T-cell (primary cell): ENCODE measurements around the gene HACD1. TPM values are rescaled to one million over a fixed set of nuclear protein-coding genes. Genes with fewer than 3 reads are reported as not detected.
A peak's percentile ranks its signal among the peaks of the same experiment; 100 is the strongest.

Source experiments
- ATAC-seq, 4 experiments: fragments of 200-7000 bp in 3 of 4; fragments of 150-1000 bp in 1 of 4; cut with Tn5 transposase; replicated peaks in 1 of 4; 1 replicate in 3 of 4; 2 replicates in 1 of 4; pipeline ENCODE4 v1.10.0; 2021; ENCODE audit warnings: moderate library complexity in 3 of 4, mild to moderate bottlenecking in 2 of 4, moderate number of reproducible peaks in 1 of 4
- CTCF ChIA-PET, 2 donors: fragments of 300-600 bp; sonication (Branson Sonifier 250); formaldehyde crosslinking; loops; one replicate each; lab custom pipeline; 2022; ENCODE audit warnings: antibody characterized with exemption in 2 of 2; lab: Charles Lee
- POLR2A ChIA-PET, 2 donors: fragments of 300-600 bp; sonication (Branson Sonifier 250); formaldehyde crosslinking; loops; one replicate each; lab custom pipeline; 2022; ENCODE audit warnings: antibody characterized with exemption in 2 of 2; lab: Charles Lee
- DNase-seq, 35 experiments: peaks; one replicate each; pipeline versions ENCODE4 v3.0.0 to v3.0.0-alpha.2; 2013 to 2023
- H3K27ac ChIP-seq: one replicate; pipeline ENCODE4 v1.5.1; 2013; ENCODE audit warnings: low read length
- H3K27me3 ChIP-seq, 2 experiments: replicated peaks in 1 of 2; 1 replicate in 1 of 2; 2 replicates in 1 of 2; pipeline versions ENCODE4 v1.6.1 to v1.7.0; 2013; ENCODE audit warnings: low read length in 1 of 2, mixed read lengths in 1 of 2; ENCODE audit not compliant: control insufficient read depth in 2 of 2, insufficient read depth in 2 of 2; ENCODE audit errors: extremely low read depth in 1 of 2
- H3K36me3 ChIP-seq, 2 donors: 1 replicate in 1 of 2; 2 replicates in 1 of 2; pipeline versions ENCODE4 v1.6.1 to v1.7.0; 2013; ENCODE audit warnings: low read length in 1 of 2; ENCODE audit not compliant: control insufficient read depth in 2 of 2, insufficient read depth in 1 of 2; ENCODE audit errors: extremely low read depth in 1 of 2
- H3K4me1 ChIP-seq, 2 experiments: 1 replicate in 1 of 2; 2 replicates in 1 of 2; pipeline versions ENCODE4 v1.6.1 to v1.7.0; 2013; ENCODE audit warnings: low read length in 2 of 2, mixed read lengths in 1 of 2; ENCODE audit not compliant: insufficient read depth in 2 of 2, control insufficient read depth in 1 of 2; ENCODE audit errors: extremely low read depth in 1 of 2
- H3K4me3 ChIP-seq, 2 donors: 1 replicate in 1 of 2; 2 replicates in 1 of 2; pipeline versions ENCODE4 v1.5.1 to v1.7.0; 2013; ENCODE audit warnings: mild to moderate bottlenecking in 2 of 2, low read length in 1 of 2, moderate library complexity in 1 of 2; ENCODE audit not compliant: control insufficient read depth in 1 of 2; ENCODE audit errors: extremely low read depth in 1 of 2
- H3K9me3 ChIP-seq: 2 replicates; pipeline ENCODE4 v1.7.0; 2013
- H3K27ac Mint-ChIP-seq, 2 donors: one replicate each; pipeline ENCODE4 v1.8.0; 2020 to 2021; ENCODE audit warnings: mild to moderate bottlenecking in 2 of 2, mixed read lengths in 2 of 2
- H3K27me3 Mint-ChIP-seq, 2 donors: one replicate each; pipeline ENCODE4 v1.8.0; 2021 to 2022; ENCODE audit warnings: mixed read lengths in 2 of 2
- H3K36me3 Mint-ChIP-seq: one replicate; pipeline ENCODE4 v1.8.0; 2021; ENCODE audit warnings: mixed read lengths
- H3K4me1 Mint-ChIP-seq, 3 donors: one replicate each; pipeline ENCODE4 v1.8.0; 2020 to 2022; ENCODE audit warnings: mixed read lengths in 3 of 3, mild to moderate bottlenecking in 1 of 3
- H3K4me3 Mint-ChIP-seq, 3 donors: one replicate each; pipeline ENCODE4 v1.8.0; 2020 to 2022; ENCODE audit warnings: mild to moderate bottlenecking in 3 of 3, mixed read lengths in 3 of 3, moderate library complexity in 3 of 3
- H3K9me3 Mint-ChIP-seq, 3 donors: one replicate each; pipeline ENCODE4 v1.8.0; 2020 to 2022; ENCODE audit warnings: mixed read lengths in 3 of 3
- WGBS: methylation state at CpG from one replicate; pipeline ENCODE4 v1.1.5; 2013; ENCODE audit warnings: missing lambda C conversion rate; ENCODE audit not compliant: insufficient coverage; 5-methylcytosine and 5-hydroxymethylcytosine counted together
- total RNA-seq, 35 experiments: library from RNA in 6 of 35; stranded (reverse) in 6 of 35; fragments of 120-200 nt in 1 of 35; gene quantifications; one replicate each; pipeline versions ENCODE4 v1.2.1 to v1.2.4 and lab custom pipeline; 2013 to 2026

HACD1 gene
- total RNA-seq, 5 donors from 2014 or later (not counting 1 experiment from before 2014, with no cell fraction given) = 0.39 to 4.2 (median 1.3) TPM

- WGBS = no CpG with 5 or more reads among the region's 3 CpGs
- Mint-ChIP-seq H3K4me3 (peak overlapping the region; percentile 47 to 65 (median 63)), H3K9me3 (no peaks in the 10 kb centered on the region), H3K4me1 (peaks cover 76 to 86% (median 81%) of the 10 kb centered on the region in 3 donors), H3K27me3 (no peaks in the 10 kb centered on the region), H3K27ac (peak overlapping the region; percentile 59 to 73), H3K36me3 (peaks cover 25% of the 10 kb centered on the region)
- H3K36me3 ChIP-seq = no peaks in the 10 kb centered on the region
- no peak overlapping the region for H3K4me3 ChIP-seq
- H3K9me3 ChIP-seq = no peaks in the 10 kb centered on the region
- DNase-seq (no peak), ATAC-seq (no peak)
- H3K27me3 ChIP-seq = no peaks in the 10 kb centered on the region
- ChIA-PET POLR2A (interaction anchor here (0.5 to 0.9 kb wide), 6 partner anchors 11 to 36 kb away, joined by 3 to 10 read pairs (median 4); no protein-coding TSS in a partner anchor), CTCF (interaction anchor here in 1 of 2 donors (1.1 kb wide), 1 partner anchor 8 kb away, joined by 3 read pairs; no protein-coding TSS in a partner anchor)
- H3K4me1 ChIP-seq = peaks cover 34% of the 10 kb centered on the region in 2 experiments
- no peak overlapping the region for H3K27ac ChIP-seq
Measured at GRCh38 chr10:17647326-17647725, 30.2 kb upstream of the HACD1 start.

GRCh38 chr10:17645621-17646345, 28.6 kb upstream of the HACD1 start:
- ChIA-PET POLR2A (interaction anchor here in 1 of 2 donors (1.2 kb wide), 1 partner anchor 14 kb away, joined by 4 read pairs; no protein-coding TSS in a partner anchor), CTCF (interaction anchor here (0.5 to 0.7 kb wide), 2 partner anchors 93 to 397 kb away, joined by 3 to 4 read pairs; no protein-coding TSS in a partner anchor)
- H3K27ac ChIP-seq = peak overlapping the region; percentile 25
- no peaks in the 10 kb centered on the region for H3K9me3 Mint-ChIP-seq
- no peaks in the 10 kb centered on the region for H3K9me3 ChIP-seq
- DNase-seq = peak in 1 of 35 experiments; percentile 43
- H3K4me3 Mint-ChIP-seq = peak overlapping the region; percentile 94 to 99 (median 99)
- peaks cover 67 to 76% (median 71%) of the 10 kb centered on the region in 3 donors for H3K4me1 Mint-ChIP-seq
- peak overlapping the region; percentile 53 to 65 for H3K27ac Mint-ChIP-seq
- H3K36me3 ChIP-seq = no peaks in the 10 kb centered on the region
- WGBS = 7% methylated on average over 2 of the region's 6 CpGs
- peaks cover 28 to 34% of the 10 kb centered on the region in 2 experiments for H3K4me1 ChIP-seq
- peaks cover 15% of the 10 kb centered on the region for H3K36me3 Mint-ChIP-seq
- peak in 2 of 4 experiments; percentile 26 to 28 for ATAC-seq
- no peaks in the 10 kb centered on the region for H3K27me3 ChIP-seq
- H3K4me3 ChIP-seq = peak overlapping the region in 1 of 2 donors; percentile 97
- H3K27me3 Mint-ChIP-seq = no peaks in the 10 kb centered on the region

DNA sequence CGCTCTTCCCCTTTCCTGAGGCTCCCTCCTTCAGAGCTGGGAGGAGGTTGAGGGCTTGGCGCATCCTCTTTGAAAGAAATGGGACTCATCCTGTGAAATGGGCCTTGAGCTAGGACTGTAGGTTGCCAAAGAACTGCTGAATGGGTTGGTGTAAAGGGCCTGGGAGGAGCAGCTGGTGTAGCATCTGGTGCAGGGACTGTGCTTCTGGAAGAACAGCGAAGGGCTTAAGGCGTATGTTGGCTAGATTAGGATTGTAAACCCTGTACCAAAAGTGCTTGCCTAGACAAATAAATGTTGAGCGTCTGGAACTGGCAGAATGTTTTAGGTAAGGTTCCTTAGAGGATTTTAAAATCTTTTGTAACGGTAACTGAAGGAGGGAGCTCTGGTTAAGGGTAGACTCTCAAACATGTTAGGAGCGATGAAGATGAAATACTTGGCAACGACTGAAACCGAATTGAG, 27.3 kb upstream of the HACD1 start:
- H3K36me3 ChIP-seq = no peaks in the 10 kb centered on the region
- peak overlapping the region; percentile 100 for H3K27ac Mint-ChIP-seq
- H3K9me3 Mint-ChIP-seq = no peaks in the 10 kb centered on the region
- H3K4me1 ChIP-seq = peaks cover 28 to 30% of the 10 kb centered on the region in 2 experiments
- H3K27ac ChIP-seq = peak overlapping the region; percentile 99
- no peaks in the 10 kb centered on the region for H3K27me3 ChIP-seq
- peaks cover 55 to 65% (median 60%) of the 10 kb centered on the region in 3 donors for H3K4me1 Mint-ChIP-seq
- 3% methylated on average over 8 of the region's 9 CpGs for WGBS
- H3K4me3 ChIP-seq = peak overlapping the region; percentile 93 to 97
- ChIA-PET POLR2A (interaction anchor here (0.6 to 2.1 kb wide), 9 partner anchors 10 to 832 kb away, joined by 3 to 13 read pairs (median 3); no protein-coding TSS in a partner anchor), CTCF (interaction anchor here in 1 of 2 donors (0.6 to 2.0 kb wide), 6 partner anchors 25 to 216 kb away, joined by 3 to 5 read pairs (median 4); no protein-coding TSS in a partner anchor)
- peak overlapping the region; percentile 94 to 99 (median 99) for H3K4me3 Mint-ChIP-seq
- ATAC-seq (peak; percentile 7 to 26 (median 11)), DNase-seq (peak in 1 of 35 experiments; percentile 3)
- H3K27me3 Mint-ChIP-seq = no peaks in the 10 kb centered on the region
- no peaks in the 10 kb centered on the region for H3K9me3 ChIP-seq
- peaks cover 15% of the 10 kb centered on the region for H3K36me3 Mint-ChIP-seq

GRCh38 chr10:17643755-17644484, 26.7 kb upstream of the HACD1 start, which contains the start of gene STAM:
TSS of gene STAM (plus strand) at chr10:17644151. CDS start at chr10:17644340, 189 bp downstream.
- WGBS = under 1% methylated on average over 26 of the region's 37 CpGs
- Mint-ChIP-seq H3K9me3 (no peaks in the 10 kb centered on the region), H3K36me3 (peaks cover 15% of the 10 kb centered on the region), H3K4me1 (peaks cover 49 to 59% (median 55%) of the 10 kb centered on the region in 3 donors), H3K27ac (peak within 1 kb of the TSS; percentile 100), H3K27me3 (no peaks in the 10 kb centered on the region), H3K4me3 (peak within 1 kb of the TSS; percentile 94 to 99 (median 99))
- CTCF ChIA-PET = interaction anchor here (0.6 to 2.0 kb wide), 9 partner anchors 19 to 215 kb away, joined by 3 to 5 read pairs (median 4); no protein-coding TSS in a partner anchor
- H3K36me3 ChIP-seq = no peaks in the 10 kb centered on the region
- POLR2A ChIA-PET = interaction anchor here (0.5 to 2.1 kb wide), 14 partner anchors 8 to 831 kb away, joined by 3 to 13 read pairs (median 3); no protein-coding TSS in a partner anchor
- ATAC-seq (peak; percentile 92), DNase-seq (peak; percentile 85 to 95 (median 92))
- no peaks in the 10 kb centered on the region for H3K27me3 ChIP-seq
- H3K27ac ChIP-seq = peak within 1 kb of the TSS; percentile 99
- H3K9me3 ChIP-seq = no peaks in the 10 kb centered on the region
- H3K4me1 ChIP-seq = peaks cover 27 to 28% of the 10 kb centered on the region in 2 experiments
- H3K4me3 ChIP-seq = peak within 1 kb of the TSS; percentile 93 to 97

DNA sequence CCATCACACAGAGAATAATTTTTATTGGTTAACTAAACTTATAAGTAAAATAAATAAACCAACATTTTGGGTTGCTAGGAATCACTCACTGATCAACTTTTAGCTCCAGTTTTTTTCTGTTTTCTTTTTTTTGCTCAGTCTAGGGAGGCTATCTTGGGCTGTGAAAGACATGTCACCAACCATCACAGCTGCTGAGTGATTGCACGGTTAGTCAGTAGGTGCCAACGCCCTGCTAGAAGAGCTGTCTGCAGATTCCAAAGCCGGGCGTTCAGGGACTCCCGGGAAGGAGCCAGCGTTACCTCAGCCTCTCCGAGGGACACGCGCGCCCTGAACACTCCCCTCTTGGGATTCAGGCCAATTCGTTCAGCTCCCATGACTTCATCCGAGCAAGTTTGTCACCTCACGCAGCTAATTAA, 26.2 kb upstream of the HACD1 start:
- ATAC-seq = peak; percentile 11 to 27 (median 18)
- H3K4me3 ChIP-seq = peak overlapping the region; percentile 93 to 97
- Mint-ChIP-seq H3K9me3 (no peaks in the 10 kb centered on the region), H3K36me3 (peaks cover 12% of the 10 kb centered on the region), H3K27me3 (no peaks in the 10 kb centered on the region), H3K4me3 (peak overlapping the region; percentile 94 to 99 (median 99)), H3K4me1 (peaks cover 43 to 53% (median 49%) of the 10 kb centered on the region in 3 donors), H3K27ac (peak overlapping the region; percentile 100)
- WGBS = 0% methylated on average over 12 of the region's 13 CpGs
- H3K4me1 ChIP-seq = peaks cover 24 to 26% of the 10 kb centered on the region in 2 experiments
- no peaks in the 10 kb centered on the region for H3K9me3 ChIP-seq
- CTCF ChIA-PET = interaction anchor here (0.5 to 2.0 kb wide), 7 partner anchors 19 to 103 kb away, joined by 3 to 5 read pairs (median 3); no protein-coding TSS in a partner anchor
- peak overlapping the region; percentile 99 for H3K27ac ChIP-seq
- H3K27me3 ChIP-seq = no peaks in the 10 kb centered on the region
- DNase-seq = peak in 2 of 35 experiments; percentile 1 to 3
- POLR2A ChIA-PET = interaction anchor here (0.5 to 2.1 kb wide), 9 partner anchors 10 to 406 kb away, joined by 3 to 13 read pairs (median 3); no protein-coding TSS in a partner anchor
- no peaks in the 10 kb centered on the region for H3K36me3 ChIP-seq
